MCF 10A (cell line): ENCODE measurements around the gene KCNT2. TPM values are rescaled to one million over a fixed set of nuclear protein-coding genes. Genes with fewer than 3 reads are reported as not detected.

Experiments
- BruUV-seq: library from RNA; stranded (reverse); fragments of 400-500 nt; replicated peaks from 2 replicates; lab custom pipeline; 2021; lab: Mats Ljungman, UMichigan
- CTCF ChIA-PET: fragments of 300-600 bp; sonication (Branson Sonifier 250); formaldehyde crosslinking; extraction: SDS; loops from one replicate; lab custom pipeline; 2021; ENCODE audit warnings: antibody characterized with exemption, inconsistent platforms; lab: Yijun Ruan, JAX
- POLR2A ChIA-PET: fragments of 300-600, 350-650 bp; sonication (Branson Sonifier 250); formaldehyde crosslinking; extraction: SDS; loops from one replicate; lab custom pipeline; 2020; ENCODE audit warnings: antibody characterized with exemption, inconsistent platforms; lab: Yijun Ruan, JAX
- DNase-seq: peaks from one replicate; pipeline ENCODE4 v3.0.0-alpha.2; 2018; ENCODE audit not compliant: unreplicated experiment
- H3K27ac Mint-ChIP-seq: one replicate; pipeline ENCODE4 v1.8.0; 2022; ENCODE audit warnings: mild to moderate bottlenecking, low read depth, mixed read lengths; ENCODE audit not compliant: unreplicated experiment
- H3K27me3 Mint-ChIP-seq: one replicate; pipeline ENCODE4 v1.8.0; 2022; ENCODE audit warnings: mixed read lengths; ENCODE audit not compliant: insufficient read depth, unreplicated experiment
- H3K36me3 Mint-ChIP-seq: one replicate; pipeline ENCODE4 v1.8.0; 2022; ENCODE audit warnings: mild to moderate bottlenecking, moderate library complexity, mixed read lengths; ENCODE audit not compliant: insufficient read depth, unreplicated experiment
- H3K4me1 Mint-ChIP-seq: one replicate; pipeline ENCODE4 v1.8.0; 2022; ENCODE audit warnings: mixed read lengths; ENCODE audit not compliant: insufficient read depth, unreplicated experiment
- H3K4me3 Mint-ChIP-seq: one replicate; pipeline ENCODE4 v1.8.0; 2022; ENCODE audit warnings: mild to moderate bottlenecking, moderate library complexity, mixed read lengths; ENCODE audit not compliant: unreplicated experiment
- H3K9me3 Mint-ChIP-seq: one replicate; pipeline ENCODE4 v1.8.0; 2022; ENCODE audit warnings: mixed read lengths; ENCODE audit not compliant: unreplicated experiment
- CTCF ChIP-seq: fragments of 200-600 bp; IDR thresholded peaks from one replicate; pipeline ENCODE4 v1.8.0; 2022; ENCODE audit warnings: antibody characterized with exemption, mild to moderate bottlenecking; ENCODE audit not compliant: unreplicated experiment
- intact Hi-C: fragments of 100-400 bp; cut with micrococcal nuclease; formaldehyde crosslinking; loops from 2 replicates; pipeline ENCODE4 v1.14.1; 2022
- total RNA-seq: library from RNA; stranded (reverse); gene quantifications from 2 replicates; pipeline ENCODE4 v1.2.3, GENCODE V29; 2022

The KCNT2 gene
- total RNA-seq, 1 experiment from 2014 or later = 1.5 TPM

DNA sequence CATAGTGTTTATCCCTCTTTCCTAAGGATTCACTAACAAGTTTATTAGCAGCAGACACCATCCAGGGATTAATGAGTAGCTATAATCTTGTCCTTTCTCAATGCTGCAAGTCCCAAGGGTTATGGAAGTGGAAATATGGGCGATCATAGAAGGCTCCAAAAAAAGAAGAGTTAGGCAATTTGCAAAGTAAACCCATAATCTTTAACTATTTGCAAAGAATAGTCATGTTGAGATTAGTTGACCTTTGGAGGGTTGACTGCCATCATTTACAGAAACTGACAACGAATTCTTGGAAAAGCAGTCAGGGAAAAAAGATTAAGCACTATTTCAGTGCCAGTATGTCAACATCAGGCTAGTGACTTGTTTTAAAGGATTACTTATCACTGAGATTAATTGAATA lies 169.9 kb downstream of the KCNT2 start:
- H3K4me1 Mint-ChIP-seq = no peaks in the 10 kb centered on the region
- no peaks in the 10 kb centered on the region for H3K9me3 Mint-ChIP-seq
- ChIA-PET CTCF (no interaction called here), POLR2A (no interaction called here)
- BruUV-seq = no TSS peak
- TF ChIP-seq CTCF = no peak
- intact Hi-C loops = no loop called here
- no peak overlapping the region for H3K27ac Mint-ChIP-seq
- no peaks in the 10 kb centered on the region for H3K27me3 Mint-ChIP-seq
- no peak overlapping the region for H3K4me3 Mint-ChIP-seq
- H3K36me3 Mint-ChIP-seq = no peaks in the 10 kb centered on the region
- no peak for DNase-seq

DNA sequence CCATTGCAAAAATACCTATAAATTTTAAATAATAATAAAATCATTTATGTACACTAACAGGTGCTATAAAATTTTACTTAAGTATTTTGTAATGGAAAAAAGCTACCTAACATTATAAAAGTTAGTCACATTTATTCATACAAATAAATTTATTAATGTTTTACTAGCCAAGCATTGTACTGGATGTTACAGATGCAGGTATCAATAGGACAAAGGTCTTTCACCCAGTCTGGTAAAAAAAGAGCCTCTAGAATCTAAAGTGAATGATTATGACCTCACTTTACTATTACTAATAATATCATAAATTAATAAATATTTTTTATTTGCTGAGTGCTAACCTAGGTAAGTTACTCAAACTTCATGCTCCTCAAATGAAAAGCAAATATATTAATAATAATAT lies 170.6 kb downstream of the KCNT2 start:
- no peak for TF ChIP-seq CTCF
- no peak overlapping the region for H3K4me3 Mint-ChIP-seq
- H3K4me1 Mint-ChIP-seq = no peaks in the 10 kb centered on the region
- no peak overlapping the region for H3K27ac Mint-ChIP-seq
- DNase-seq = no peak
- intact Hi-C loops = no loop called here
- H3K27me3 Mint-ChIP-seq = no peaks in the 10 kb centered on the region
- ChIA-PET CTCF (no interaction called here), POLR2A (no interaction called here)
- no peaks in the 10 kb centered on the region for H3K9me3 Mint-ChIP-seq
- no peaks in the 10 kb centered on the region for H3K36me3 Mint-ChIP-seq
- BruUV-seq = no TSS peak

DNA sequence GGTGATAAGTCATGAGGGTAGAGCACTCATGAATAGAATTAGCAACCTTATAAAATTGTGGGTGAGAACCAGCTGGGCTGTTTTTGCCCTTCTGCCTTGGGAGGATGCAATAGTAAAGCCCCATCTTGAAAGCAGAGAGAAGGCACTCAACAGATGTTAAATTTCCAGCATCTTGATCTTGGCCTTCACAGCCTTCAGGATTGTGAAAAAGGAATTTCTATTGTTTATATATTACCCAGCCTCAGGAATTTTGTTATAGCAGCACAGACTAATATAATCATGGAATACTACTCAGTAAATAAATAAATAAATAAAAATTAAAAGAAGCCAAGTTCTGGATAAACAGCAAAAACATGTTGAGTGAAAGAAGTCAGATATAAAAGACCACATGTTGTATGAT lies 175.2 kb downstream of the KCNT2 start:
- Mint-ChIP-seq H3K27me3 (no peaks in the 10 kb centered on the region), H3K36me3 (no peaks in the 10 kb centered on the region), H3K4me3 (no peak overlapping the region), H3K4me1 (no peaks in the 10 kb centered on the region), H3K9me3 (no peaks in the 10 kb centered on the region), H3K27ac (no peak overlapping the region)
- ChIA-PET CTCF (interaction anchor here (0.8 kb wide), 1 partner anchor 61 kb away, joined by 3 read pairs; no protein-coding TSS in a partner anchor), POLR2A (no interaction called here)
- BruUV-seq = no TSS peak
- intact Hi-C loops = no loop called here
- TF ChIP-seq CTCF = no peak
- no peak for DNase-seq

GRCh38 chr1:196427976-196428734 lies 180.1 kb downstream of the KCNT2 start:
- no TSS peak for BruUV-seq
- Mint-ChIP-seq H3K4me3 (no peak overlapping the region), H3K27me3 (no peaks in the 10 kb centered on the region), H3K9me3 (no peaks in the 10 kb centered on the region), H3K4me1 (no peaks in the 10 kb centered on the region), H3K36me3 (no peaks in the 10 kb centered on the region), H3K27ac (no peak overlapping the region)
- ChIA-PET POLR2A (interaction anchor here (0.6 kb wide), 1 partner anchor 62 kb away, joined by 3 read pairs; no protein-coding TSS in a partner anchor), CTCF (interaction anchor here (1.2 kb wide), 1 partner anchor 234 kb away, joined by 3 read pairs; no protein-coding TSS in a partner anchor)
- intact Hi-C loops = no loop called here
- no peak for TF ChIP-seq CTCF
- DNase-seq = no peak
